Mesendoderm (in vitro differentiated cells): ENCODE measurements around the gene LMF2.

ENCODE experiments used
- DNase-seq: peaks from one replicate; pipeline ENCODE4 v3.0.0; 2013
- H2AK5ac ChIP-seq: 2 replicates; pipeline ENCODE4 v1.6.1; 2013; ENCODE audit warnings: low read length, inconsistent platforms
- H2BK120ac ChIP-seq: 2 replicates; pipeline ENCODE4 v1.6.1; 2013; ENCODE audit warnings: low read depth, mild to moderate bottlenecking, low read length, moderate library complexity, mixed read lengths
- H2BK15ac ChIP-seq: replicated peaks from 2 replicates; pipeline ENCODE4 v1.6.1; 2013; ENCODE audit warnings: low read depth, mild to moderate bottlenecking, moderate library complexity
- H2BK5ac ChIP-seq: 2 replicates; pipeline ENCODE4 v1.6.1; 2013; ENCODE audit warnings: low read length, inconsistent platforms
- H3K18ac ChIP-seq: 2 replicates; pipeline ENCODE4 v1.6.1; 2013; ENCODE audit warnings: mild to moderate bottlenecking, low read length, mixed read lengths
- H3K23ac ChIP-seq: one replicate; pipeline ENCODE4 v1.6.1; 2013; ENCODE audit warnings: low read length
- H3K27ac ChIP-seq: 2 replicates; pipeline ENCODE4 v1.5.1; 2013; ENCODE audit warnings: low read depth, mild to moderate bottlenecking, inconsistent platforms, low read length, moderate library complexity
- H3K27me3 ChIP-seq: 2 replicates; pipeline ENCODE4 v1.6.1; 2013; ENCODE audit warnings: low read length, control low read depth, mild to moderate bottlenecking, inconsistent platforms; ENCODE audit not compliant: insufficient read depth, poor library complexity
- H3K36me3 ChIP-seq: 2 replicates; pipeline ENCODE4 v1.6.1; 2013; ENCODE audit warnings: low read length, inconsistent platforms; ENCODE audit not compliant: control insufficient read depth, insufficient read depth
- H3K4ac ChIP-seq: one replicate; pipeline ENCODE4 v1.6.1; 2013; ENCODE audit warnings: low read depth, mild to moderate bottlenecking, low read length, moderate library complexity
- H3K4me1 ChIP-seq: 2 replicates; pipeline ENCODE4 v1.6.1; 2013; ENCODE audit warnings: low read depth, low read length, inconsistent platforms; ENCODE audit not compliant: control insufficient read depth
- H3K4me2 ChIP-seq: 2 replicates; pipeline ENCODE4 v1.6.1; 2013; ENCODE audit warnings: low read length
- H3K4me3 ChIP-seq: 2 replicates; pipeline ENCODE4 v1.5.1; 2013; ENCODE audit warnings: mild to moderate bottlenecking, low read length
- H3K56ac ChIP-seq: one replicate; pipeline ENCODE4 v1.6.1; 2013; ENCODE audit warnings: low read length
- H3K79me1 ChIP-seq: 2 replicates; pipeline ENCODE4 v1.6.1; 2013; ENCODE audit warnings: low read length, inconsistent platforms
- H3K79me2 ChIP-seq: 2 replicates; pipeline ENCODE4 v1.6.1; 2013; ENCODE audit warnings: mild to moderate bottlenecking, low read length; ENCODE audit not compliant: control insufficient read depth, insufficient read depth
- H3K9ac ChIP-seq: 2 replicates; pipeline ENCODE4 v1.6.1; 2013; ENCODE audit warnings: low read length, inconsistent platforms
- H4K5ac ChIP-seq: one replicate; pipeline ENCODE4 v1.6.1; 2013; ENCODE audit warnings: low read length
- H4K8ac ChIP-seq: one replicate; pipeline ENCODE4 v1.6.1; 2013; ENCODE audit warnings: low read depth, mild to moderate bottlenecking, control low read depth, low read length, moderate library complexity
- WGBS: extraction: QIAGEN DNeasy Blood & Tissue Kit; methylation state at CpG from one replicate; pipeline ENCODE4 v1.1.7; 2013; ENCODE audit warnings: low lambda C conversion rate, missing lambda C conversion rate; ENCODE audit not compliant: insufficient coverage; ENCODE audit errors: extremely low coverage; 5-methylcytosine and 5-hydroxymethylcytosine counted together

The LMF2 gene

DNA sequence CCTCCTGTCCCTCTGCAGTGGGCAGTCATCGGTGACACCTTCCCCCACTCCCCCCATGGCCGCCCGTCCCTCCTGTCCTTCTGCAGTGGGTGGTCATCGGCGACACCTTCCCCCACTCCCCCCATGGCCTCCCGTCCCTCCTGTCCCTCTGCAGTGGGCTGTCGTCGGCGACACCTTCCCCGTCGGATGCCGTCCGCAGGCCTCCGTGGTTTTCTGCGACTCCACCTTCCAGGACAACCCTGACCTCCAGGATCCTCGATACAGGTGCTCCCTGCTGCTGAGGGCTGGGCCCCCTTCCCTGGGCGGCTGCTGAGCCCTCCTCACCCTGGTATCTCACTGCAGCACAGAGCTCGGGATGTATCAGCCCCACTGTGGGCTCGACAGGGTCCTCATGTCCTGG lies 18.6 kb downstream of the LMF2 start:
- no peak overlapping the region for H3K9ac ChIP-seq
- no peaks in the 10 kb centered on the region for H3K79me1 ChIP-seq
- H3K4ac ChIP-seq, result no peak overlapping the region
- H3K27ac ChIP-seq, result no peak overlapping the region
- H3K4me2 ChIP-seq, result no peak overlapping the region
- no peak overlapping the region for H2BK15ac ChIP-seq
- H4K5ac ChIP-seq, result no peak overlapping the region
- no peak for DNase-seq
- H3K27me3 ChIP-seq, result no peaks in the 10 kb centered on the region
- no peak overlapping the region for H4K8ac ChIP-seq
- no peak overlapping the region for H3K56ac ChIP-seq
- no CpG with 5 or more reads among the region's 19 CpGs for WGBS
- no peaks in the 10 kb centered on the region for H3K36me3 ChIP-seq
- no peak overlapping the region for H2AK5ac ChIP-seq
- H3K18ac ChIP-seq, result no peak overlapping the region
- no peak overlapping the region for H2BK5ac ChIP-seq
- H2BK120ac ChIP-seq, result no peak overlapping the region
- no peak overlapping the region for H3K23ac ChIP-seq
- H3K4me1 ChIP-seq, result no peaks in the 10 kb centered on the region
- H3K79me2 ChIP-seq, result no peaks in the 10 kb centered on the region
- no peak overlapping the region for H3K4me3 ChIP-seq

GRCh38 chr22:50488006-50488677 lies 19.4 kb downstream of the LMF2 start:
- Histone ChIP-seq H3K27me3 (no peaks in the 10 kb centered on the region), H3K9ac (no peak overlapping the region), H3K4me2 (no peak overlapping the region), H2BK120ac (no peak overlapping the region), H4K5ac (no peak overlapping the region), H3K4me1 (no peaks in the 10 kb centered on the region), H3K79me2 (no peaks in the 10 kb centered on the region), H2BK15ac (no peak overlapping the region), H3K4ac (no peak overlapping the region), H3K18ac (no peak overlapping the region), H3K27ac (no peak overlapping the region), H2AK5ac (no peak overlapping the region), H3K4me3 (no peak overlapping the region), H2BK5ac (no peak overlapping the region), H3K79me1 (no peaks in the 10 kb centered on the region), H3K56ac (no peak overlapping the region), H3K36me3 (no peaks in the 10 kb centered on the region), H3K23ac (no peak overlapping the region), H4K8ac (no peak overlapping the region)
- no CpG with 5 or more reads among the region's 18 CpGs for WGBS
- DNase-seq, result no peak

GRCh38 chr22:50487290-50488005 lies 20.1 kb downstream of the LMF2 start:
- Histone ChIP-seq H4K8ac (no peak overlapping the region), H3K56ac (no peak overlapping the region), H3K4me2 (no peak overlapping the region), H2BK120ac (no peak overlapping the region), H3K4me1 (no peaks in the 10 kb centered on the region), H3K4ac (no peak overlapping the region), H3K36me3 (no peaks in the 10 kb centered on the region), H4K5ac (no peak overlapping the region), H2AK5ac (no peak overlapping the region), H3K23ac (no peak overlapping the region), H3K27ac (no peak overlapping the region), H2BK15ac (no peak overlapping the region), H3K9ac (no peak overlapping the region), H3K79me1 (no peaks in the 10 kb centered on the region), H2BK5ac (no peak overlapping the region), H3K18ac (no peak overlapping the region), H3K79me2 (no peaks in the 10 kb centered on the region), H3K27me3 (no peaks in the 10 kb centered on the region), H3K4me3 (no peak overlapping the region)
- no CpG with 5 or more reads among the region's 23 CpGs for WGBS
- no peak for DNase-seq

- Histone ChIP-seq H3K23ac (no peak within 1 kb of the TSS), H3K4ac (no peak within 1 kb of the TSS), H3K79me1 (no peaks in the 10 kb centered on the region), H4K5ac (no peak within 1 kb of the TSS), H3K9ac (no peak within 1 kb of the TSS), H3K36me3 (no peaks in the 10 kb centered on the region), H3K27ac (no peak within 1 kb of the TSS), H2BK5ac (no peak within 1 kb of the TSS), H3K27me3 (no peaks in the 10 kb centered on the region), H4K8ac (no peak within 1 kb of the TSS), H3K56ac (no peak within 1 kb of the TSS), H3K4me2 (no peak within 1 kb of the TSS), H3K18ac (no peak within 1 kb of the TSS), H3K4me1 (no peaks in the 10 kb centered on the region), H3K4me3 (no peak within 1 kb of the TSS), H2BK15ac (no peak within 1 kb of the TSS), H3K79me2 (no peaks in the 10 kb centered on the region), H2BK120ac (no peak within 1 kb of the TSS), H2AK5ac (no peak within 1 kb of the TSS)
- no peak for DNase-seq
- WGBS, result no CpG with 5 or more reads among the region's 23 CpGs
Observed at GRCh38 chr22:50486561-50487289, 20.8 kb downstream of the LMF2 start, which contains the start of gene MIOX. MIOX (plus strand) TSS chr22:50486859; CDS start chr22:50486898, 39 bp downstream.

- no peak overlapping the region for H3K23ac ChIP-seq
- no peak overlapping the region for H2BK120ac ChIP-seq
- H3K79me2 ChIP-seq, result no peaks in the 10 kb centered on the region
- no peak overlapping the region for H3K4me2 ChIP-seq
- no peaks in the 10 kb centered on the region for H3K4me1 ChIP-seq
- H4K5ac ChIP-seq, result no peak overlapping the region
- no peak overlapping the region for H3K4ac ChIP-seq
- no peaks in the 10 kb centered on the region for H3K79me1 ChIP-seq
- H2AK5ac ChIP-seq, result no peak overlapping the region
- no peaks in the 10 kb centered on the region for H3K27me3 ChIP-seq
- WGBS, result no CpG with 5 or more reads among the region's 29 CpGs
- H3K27ac ChIP-seq, result no peak overlapping the region
- no peaks in the 10 kb centered on the region for H3K36me3 ChIP-seq
- H3K56ac ChIP-seq, result peak overlapping the region; percentile 34
- no peak overlapping the region for H3K4me3 ChIP-seq
- DNase-seq, result no peak
- H3K18ac ChIP-seq, result no peak overlapping the region
- no peak overlapping the region for H4K8ac ChIP-seq
- H2BK5ac ChIP-seq, result no peak overlapping the region
- no peak overlapping the region for H2BK15ac ChIP-seq
- no peak overlapping the region for H3K9ac ChIP-seq
Observed at GRCh38 chr22:50485221-50486131, 22.0 kb downstream of the LMF2 start.
